KMS-11 (cell line): Measurements from ENCODE around the gene FDPS.

Source experiments
- H2AFZ ChIP-seq: fragments of 200-600 bp; sonication (generic); 2 replicates; pipeline ENCODE4 v1.6.1; 2016; ENCODE audit warnings: antibody characterized with exemption, mixed run types, low read depth
- H3K27ac ChIP-seq: fragments of 200-600 bp; sonication (generic); 2 replicates; pipeline ENCODE4 v1.6.1; 2016; ENCODE audit warnings: mild to moderate bottlenecking, mixed run types
- H3K27me3 ChIP-seq: fragments of 200-600 bp; sonication (generic); 2 replicates; pipeline ENCODE4 v1.6.1; 2017; ENCODE audit warnings: mild to moderate bottlenecking, low read depth, mixed run types, moderate library complexity; ENCODE audit not compliant: insufficient read depth
- H3K36me3 ChIP-seq: fragments of 200-600 bp; sonication (generic); 2 replicates; pipeline ENCODE4 v1.6.1; 2017; ENCODE audit warnings: mild to moderate bottlenecking, mixed run types; ENCODE audit not compliant: insufficient read depth
- H3K4me1 ChIP-seq: fragments of 200-600 bp; sonication (generic); 2 replicates; pipeline ENCODE4 v1.6.1; 2016; ENCODE audit warnings: mild to moderate bottlenecking, low read depth, mixed run types; ENCODE audit not compliant: poor library complexity, severe bottlenecking
- H3K4me2 ChIP-seq: fragments of 200-600 bp; sonication (generic); 2 replicates; pipeline ENCODE4 v1.7.0; 2016; ENCODE audit warnings: mild to moderate bottlenecking, mixed run types
- H3K4me3 ChIP-seq: fragments of 200-600 bp; sonication (generic); IDR thresholded peaks from 2 replicates; pipeline ENCODE4 v1.6.1; 2017; ENCODE audit warnings: low read depth, low read length, mixed read lengths; ENCODE audit not compliant: insufficient read depth
- H3K79me2 ChIP-seq: fragments of 200-600 bp; sonication (generic); 2 replicates; pipeline ENCODE4 v1.6.1; 2016; ENCODE audit warnings: low read depth, mixed run types; ENCODE audit not compliant: insufficient read depth
- H3K9ac ChIP-seq: fragments of 200-600 bp; sonication (generic); 2 replicates; pipeline ENCODE4 v1.6.1; 2016; ENCODE audit warnings: mild to moderate bottlenecking, mixed run types
- H4K20me1 ChIP-seq: fragments of 200-600 bp; sonication (generic); 2 replicates; pipeline ENCODE4 v1.6.1; 2016; ENCODE audit warnings: mild to moderate bottlenecking, mixed run types; ENCODE audit not compliant: insufficient read depth
- TF ChIP-seq, protein P1 (sequence below): fragments of 200-600 bp; sonication (generic); conservative IDR thresholded peaks from 2 replicates; pipeline ENCODE4 v1.6.1; 2017; ENCODE audit warnings: low read depth, mild to moderate bottlenecking, antibody characterized with exemption, low read length, moderate library complexity, mixed read lengths

FDPS gene

GRCh38 chr1:155305881-155306391, 2.7 kb upstream of the FDPS start:
- Histone ChIP-seq H3K9ac (no peak overlapping the region), H3K79me2 (peaks cover 23% of the 10 kb centered on the region), H3K36me3 (0 out of 2 replicates have a peak, but pooled peaks cover 3% of the 10 kb centered on the region), H2AFZ (no peak overlapping the region), H3K4me1 (peaks cover 23% of the 10 kb centered on the region), H3K4me3 (no peak overlapping the region), H3K4me2 (no peak overlapping the region), H3K27me3 (no peaks in the 10 kb centered on the region), H4K20me1 (no peaks in the 10 kb centered on the region), H3K27ac (no peak overlapping the region)
- TF ChIP-seq, protein P1, sequence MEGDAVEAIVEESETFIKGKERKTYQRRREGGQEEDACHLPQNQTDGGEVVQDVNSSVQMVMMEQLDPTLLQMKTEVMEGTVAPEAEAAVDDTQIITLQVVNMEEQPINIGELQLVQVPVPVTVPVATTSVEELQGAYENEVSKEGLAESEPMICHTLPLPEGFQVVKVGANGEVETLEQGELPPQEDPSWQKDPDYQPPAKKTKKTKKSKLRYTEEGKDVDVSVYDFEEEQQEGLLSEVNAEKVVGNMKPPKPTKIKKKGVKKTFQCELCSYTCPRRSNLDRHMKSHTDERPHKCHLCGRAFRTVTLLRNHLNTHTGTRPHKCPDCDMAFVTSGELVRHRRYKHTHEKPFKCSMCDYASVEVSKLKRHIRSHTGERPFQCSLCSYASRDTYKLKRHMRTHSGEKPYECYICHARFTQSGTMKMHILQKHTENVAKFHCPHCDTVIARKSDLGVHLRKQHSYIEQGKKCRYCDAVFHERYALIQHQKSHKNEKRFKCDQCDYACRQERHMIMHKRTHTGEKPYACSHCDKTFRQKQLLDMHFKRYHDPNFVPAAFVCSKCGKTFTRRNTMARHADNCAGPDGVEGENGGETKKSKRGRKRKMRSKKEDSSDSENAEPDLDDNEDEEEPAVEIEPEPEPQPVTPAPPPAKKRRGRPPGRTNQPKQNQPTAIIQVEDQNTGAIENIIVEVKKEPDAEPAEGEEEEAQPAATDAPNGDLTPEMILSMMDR = no peak

- Histone ChIP-seq H3K4me3 (no peak overlapping the region), H3K4me1 (peaks cover 23% of the 10 kb centered on the region), H3K4me2 (peak overlapping the region; percentile 44; the same call in 1 of the 2 replicates), H3K36me3 (0 out of 2 replicates have a peak, but pooled peaks cover 3% of the 10 kb centered on the region), H3K27me3 (no peaks in the 10 kb centered on the region), H3K27ac (no peak overlapping the region; the same call in 1 of the 2 replicates), H4K20me1 (no peaks in the 10 kb centered on the region), H3K79me2 (peaks cover 31% of the 10 kb centered on the region), H3K9ac (no peak overlapping the region), H2AFZ (no peak overlapping the region)
- TF ChIP-seq, protein P1 = peak; percentile 48; the same call in 1 of the 2 replicates
Observed at GRCh38 chr1:155307247-155307740, 1.4 kb upstream of the FDPS start.

GRCh38 chr1:155309423-155310021, 856 bp downstream of the FDPS start:
- H3K27ac ChIP-seq = peak overlapping the region; percentile 62
- H3K9ac ChIP-seq = peak overlapping the region; percentile 83
- H3K79me2 ChIP-seq = peaks cover 38% of the 10 kb centered on the region
- no peaks in the 10 kb centered on the region for H4K20me1 ChIP-seq
- peak overlapping the region; percentile 76 for H3K4me2 ChIP-seq
- peaks cover 6% of the 10 kb centered on the region; the same call in 1 of the 2 replicates for H3K36me3 ChIP-seq
- peak overlapping the region; percentile 57 for H2AFZ ChIP-seq
- TF ChIP-seq, protein P1 = no peak
- peaks cover 23% of the 10 kb centered on the region for H3K4me1 ChIP-seq
- no peaks in the 10 kb centered on the region for H3K27me3 ChIP-seq
- peak overlapping the region; percentile 97 for H3K4me3 ChIP-seq

DNA sequence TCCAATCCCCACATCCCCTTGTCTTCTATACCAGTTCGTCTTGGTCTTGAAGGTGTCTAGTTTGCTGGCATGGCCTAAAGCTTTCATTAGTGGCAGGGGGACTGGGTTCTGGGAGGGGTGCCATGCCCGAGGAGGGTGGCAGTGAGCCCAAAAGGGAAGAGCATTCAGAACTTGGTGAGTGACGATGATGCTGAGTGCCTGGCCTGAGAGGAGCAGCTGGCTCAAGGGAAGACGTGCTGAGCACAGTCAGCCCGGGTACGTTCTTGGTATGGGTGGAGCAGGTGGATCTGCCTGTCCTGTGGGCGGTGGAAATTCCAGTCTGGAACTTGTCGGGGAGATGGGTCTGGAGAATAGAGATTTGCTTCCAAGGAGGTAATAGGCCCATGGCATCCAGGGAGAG, 4.6 kb downstream of the FDPS start:
- peaks cover 38% of the 10 kb centered on the region for H3K79me2 ChIP-seq
- H3K27ac ChIP-seq = no peak overlapping the region
- H3K27me3 ChIP-seq = no peaks in the 10 kb centered on the region
- peaks cover 6% of the 10 kb centered on the region; the same call in 1 of the 2 replicates for H3K36me3 ChIP-seq
- peaks cover 13% of the 10 kb centered on the region for H3K4me1 ChIP-seq
- no peak overlapping the region for H3K4me2 ChIP-seq
- TF ChIP-seq, protein P1 = no peak
- no peaks in the 10 kb centered on the region for H4K20me1 ChIP-seq
- H3K9ac ChIP-seq = no peak overlapping the region
- no peak overlapping the region for H3K4me3 ChIP-seq
- H2AFZ ChIP-seq = no peak overlapping the region
